GM12878 (cell line): ENCODE data around the gene ABCB8. TPM values are rescaled to one million over a fixed set of nuclear protein-coding genes. Genes with fewer than 3 reads are reported as not detected.

Experiments used
- ATAC-seq: fragments of 200-7000 bp; cut with Tn5 transposase; 3 replicates; pipeline ENCODE4 v1.9.1; 2020; ENCODE audit warnings: mild to moderate bottlenecking, moderate library complexity
- BruUV-seq: library from RNA; stranded (reverse); fragments of 400-500 nt; replicated peaks from 2 replicates; lab custom pipeline; 2021; lab: Mats Ljungman, UMichigan
- CTCF ChIA-PET: fragments of 300-600 bp; sonication (Branson Sonifier 250); formaldehyde crosslinking; extraction: SDS; loops from one replicate; lab custom pipeline; 2021; ENCODE audit warnings: inconsistent platforms; lab: Yijun Ruan, JAX
- POLR2A ChIA-PET: fragments of 350-600 bp; formaldehyde crosslinking; extraction: SDS; loops from one replicate; lab custom pipeline; 2021; ENCODE audit warnings: inconsistent platforms; lab: Charles Lee
- RAD21 ChIA-PET: fragments of 300-600 bp; sonication (Branson Sonifier 250); formaldehyde crosslinking; loops from one replicate; lab custom pipeline; 2023; ENCODE audit warnings: antibody characterized with exemption; ENCODE audit not compliant: unreplicated experiment; lab: Charles Lee
- SMC1A ChIA-PET: fragments of 300-600 bp; sonication (Branson Sonifier 250); formaldehyde crosslinking; loops from one replicate; lab custom pipeline; 2023; ENCODE audit not compliant: unreplicated experiment, uncharacterized antibody; lab: Charles Lee
- DNase-seq: peaks from one replicate; pipeline ENCODE4 v3.0.0-alpha.2; 2011; ENCODE audit warnings: low read depth, low spot score
- FAIRE-seq: peaks from 3 replicates; lab custom pipeline; 2011; peaks lifted over from hg19 to GRCh38; lab: Jason Lieb, UNC
- H2AFZ ChIP-seq: 2 replicates; pipeline ENCODE4 v1.6.0; 2011; ENCODE audit warnings: low read depth, low read length, control low read depth; ENCODE audit not compliant: control insufficient read depth
- H3K27ac ChIP-seq: 2 replicates; pipeline ENCODE4 v1.5.1; 2011; ENCODE audit warnings: control low read depth; ENCODE audit not compliant: control insufficient read depth, insufficient read depth
- H3K27me3 ChIP-seq, 2 experiments: replicated peaks in 1 of 2; 2 replicates each; pipeline versions ENCODE4 v1.6.0 to v1.6.1; 2011; ENCODE audit warnings: low read length in 1 of 2; ENCODE audit not compliant: control insufficient read depth in 2 of 2, insufficient read depth in 2 of 2
- H3K36me3 ChIP-seq, 2 experiments: 2 replicates each; pipeline ENCODE4 v1.5.1; 2011; ENCODE audit warnings: low read length in 1 of 2; ENCODE audit not compliant: control insufficient read depth in 2 of 2, insufficient read depth in 2 of 2
- H3K4me1 ChIP-seq: 2 replicates; pipeline ENCODE4 v1.6.1; 2011; ENCODE audit warnings: mild to moderate bottlenecking, low read length, moderate library complexity, mixed read lengths; ENCODE audit not compliant: control insufficient read depth, insufficient read depth
- H3K4me2 ChIP-seq: 2 replicates; pipeline ENCODE4 v1.6.0; 2011; ENCODE audit warnings: control low read depth; ENCODE audit not compliant: control insufficient read depth, insufficient read depth
- H3K4me3 ChIP-seq: fragments of 200-600 bp; sonication (generic); 2 replicates; pipeline ENCODE4 v1.5.1; 2016
- H3K79me2 ChIP-seq: 2 replicates; pipeline ENCODE4 v1.6.0; 2011; ENCODE audit warnings: low read length; ENCODE audit not compliant: control insufficient read depth, insufficient read depth
- H3K9ac ChIP-seq: 2 replicates; pipeline ENCODE4 v1.8.0; 2011; ENCODE audit warnings: low read length, control low read depth, mixed read lengths; ENCODE audit not compliant: control insufficient read depth, insufficient read depth
- H3K9me3 ChIP-seq: replicated peaks from 3 replicates; pipeline ENCODE4 v1.5.1; 2011; ENCODE audit warnings: mild to moderate bottlenecking, low read length; ENCODE audit not compliant: control insufficient read depth, insufficient read depth
- H4K20me1 ChIP-seq: 2 replicates; pipeline ENCODE4 v1.6.0; 2011; ENCODE audit not compliant: control insufficient read depth, insufficient read depth
- BHLHE40 ChIP-seq, 2 experiments: fragments of 450-650 bp in 1 of 2; IDR thresholded peaks; 2 replicates each; pipeline ENCODE4 v1.6.1; 2011 to 2017; ENCODE audit warnings: low read depth in 2 of 2, borderline replicate concordance in 1 of 2, improper control_type of control experiment in 1 of 2, low read length in 1 of 2, mild to moderate bottlenecking in 1 of 2
- EGR1 ChIP-seq, 2 experiments: IDR thresholded peaks; 1 replicate in 1 of 2; 2 replicates in 1 of 2; pipeline ENCODE4 v1.6.1; 2011 to 2012; ENCODE audit warnings: low read depth in 2 of 2, low read length in 2 of 2, borderline replicate concordance in 1 of 2, mild to moderate bottlenecking in 1 of 2, moderate library complexity in 1 of 2
- GATAD2B ChIP-seq: fragments of 450-650 bp; conservative IDR thresholded peaks from 2 replicates; pipeline ENCODE4 v1.6.1; 2017; ENCODE audit warnings: low read depth, mild to moderate bottlenecking, moderate library complexity
- HDGF ChIP-seq: fragments of 450-650 bp; IDR thresholded peaks from 2 replicates; pipeline ENCODE4 v1.6.1; 2016; ENCODE audit warnings: antibody characterized with exemption
- IKZF1 ChIP-seq: fragments of 450-650 bp; conservative IDR thresholded peaks from 2 replicates; pipeline ENCODE4 v1.6.1; 2017; ENCODE audit warnings: antibody characterized with exemption, mild to moderate bottlenecking
- NFIC ChIP-seq: IDR thresholded peaks from 2 replicates; pipeline ENCODE4 v1.6.1; 2012; ENCODE audit warnings: low read depth, mild to moderate bottlenecking, inconsistent platforms, low read length, moderate library complexity
- POLR2A ChIP-seq: IDR thresholded peaks from 2 replicates; pipeline ENCODE4 v1.6.1; 2011; ENCODE audit warnings: low read depth, mild to moderate bottlenecking, low read length
- POLR2AphosphoS2 ChIP-seq: IDR thresholded peaks from 2 replicates; pipeline ENCODE4 v1.6.1; 2011; ENCODE audit warnings: low read depth, mild to moderate bottlenecking, low read length, improper control_type of control experiment, moderate library complexity
- POU2F2 ChIP-seq: IDR thresholded peaks from 3 replicates; pipeline ENCODE4 v1.6.1; 2011; ENCODE audit warnings: low read depth, mild to moderate bottlenecking, low read length, borderline replicate concordance
- RB1 ChIP-seq: fragments of 450-650 bp; formaldehyde crosslinking; IDR thresholded peaks from 2 replicates; pipeline ENCODE4 v1.6.1; 2017; ENCODE audit warnings: mild to moderate bottlenecking, borderline replicate concordance
- RBBP5 ChIP-seq: fragments of 200-600 bp; sonication (generic); conservative IDR thresholded peaks from 2 replicates; pipeline ENCODE4 v1.6.1; 2016
- SIN3A ChIP-seq: IDR thresholded peaks from 2 replicates; pipeline ENCODE4 v1.6.1; 2012; ENCODE audit warnings: low read depth, low read length, improper control_type of control experiment
- STAT3 ChIP-seq: IDR thresholded peaks from 2 replicates; pipeline ENCODE4 v1.6.1; 2011; ENCODE audit warnings: low read depth, low read length, improper control_type of control experiment
- TCF3 ChIP-seq: IDR thresholded peaks from 2 replicates; pipeline ENCODE4 v1.6.1; 2012; ENCODE audit warnings: low read depth, mild to moderate bottlenecking, low read length, borderline replicate concordance; ENCODE audit not compliant: insufficient read depth
- ZZZ3 ChIP-seq: IDR thresholded peaks from 2 replicates; pipeline ENCODE4 v1.6.1; 2011; ENCODE audit warnings: low read depth; ENCODE audit not compliant: control insufficient read depth, insufficient read length
- WGBS: methylation state at CpG from one replicate; pipeline ENCODE4 v1.1.6; 2016; ENCODE audit warnings: low lambda C conversion rate; ENCODE audit not compliant: insufficient replicate concordance, insufficient coverage; ENCODE audit errors: missing lambda C conversion rate; 5-methylcytosine and 5-hydroxymethylcytosine counted together
- in situ Hi-C: fragments of 300-500 bp; cut with MboI; formaldehyde crosslinking; loops from 9 replicates; pipeline ENCODE4 v1.14.3; 2018; ENCODE audit warnings: mixed read lengths
- intact Hi-C: fragments of 100-400 bp; cut with micrococcal nuclease; formaldehyde crosslinking; loops from one replicate; pipeline ENCODE4 v1.14.2; 2022; ENCODE audit not compliant: unreplicated experiment
- polyA plus RNA-seq, 11 experiments: library from polyadenylated mRNA; depleted of rRNA in 4 of 11; unstranded in 6 of 11; stranded (reverse) in 5 of 11; fragments of >200 nt; fragmentation: Nextera tagmentation in 4 of 11; fragmentation: Illumina TruSeq in 1 of 11; extraction: Ambion mirVana in 4 of 11; extraction: Trizol in 1 of 11; gene quantifications; 1 replicate in 1 of 11; 2 replicates in 10 of 11; pipeline versions ENCODE4 v1.2.1 to v1.2.3, GENCODE V29; 2011 to 2016; ENCODE audit warnings: inconsistent platforms in 2 of 11, missing spikeins in 2 of 11, low read depth in 1 of 11
- total RNA-seq, 4 experiments: library from RNA; depleted of rRNA in 3 of 4; stranded (reverse); fragments of >200 nt in 3 of 4; fragmentation: Illumina TruSeq in 1 of 4; extraction: Trizol in 1 of 4; gene quantifications; 2 replicates each; pipeline versions ENCODE4 v1.2.1 to v1.2.3, GENCODE V29; 2013 to 2021
- TF ChIP-seq, protein P1 (sequence below): IDR thresholded peaks from 2 replicates; pipeline ENCODE4 v1.6.1; 2011; ENCODE audit warnings: low read depth, low read length, improper control_type of control experiment, borderline replicate concordance
- TF ChIP-seq, protein P2 (sequence below): fragments of 450-650 bp; conservative IDR thresholded peaks from 2 replicates; pipeline ENCODE4 v1.6.1; 2017; ENCODE audit warnings: mild to moderate bottlenecking, moderate library complexity
- TF ChIP-seq, protein P3 (sequence below): fragments of 150-350 bp; IDR thresholded peaks from 2 replicates; pipeline ENCODE4 v1.6.1; 2014; ENCODE audit warnings: mild to moderate bottlenecking, low read depth, low read length

ABCB8 gene
- total and polyA plus RNA-seq, 10 of the 15 experiments (the other 5 are each of a cell fraction or from before 2014, with no cell fraction given) = 0.77 to 34.8 (median 18.9) TPM

DNA sequence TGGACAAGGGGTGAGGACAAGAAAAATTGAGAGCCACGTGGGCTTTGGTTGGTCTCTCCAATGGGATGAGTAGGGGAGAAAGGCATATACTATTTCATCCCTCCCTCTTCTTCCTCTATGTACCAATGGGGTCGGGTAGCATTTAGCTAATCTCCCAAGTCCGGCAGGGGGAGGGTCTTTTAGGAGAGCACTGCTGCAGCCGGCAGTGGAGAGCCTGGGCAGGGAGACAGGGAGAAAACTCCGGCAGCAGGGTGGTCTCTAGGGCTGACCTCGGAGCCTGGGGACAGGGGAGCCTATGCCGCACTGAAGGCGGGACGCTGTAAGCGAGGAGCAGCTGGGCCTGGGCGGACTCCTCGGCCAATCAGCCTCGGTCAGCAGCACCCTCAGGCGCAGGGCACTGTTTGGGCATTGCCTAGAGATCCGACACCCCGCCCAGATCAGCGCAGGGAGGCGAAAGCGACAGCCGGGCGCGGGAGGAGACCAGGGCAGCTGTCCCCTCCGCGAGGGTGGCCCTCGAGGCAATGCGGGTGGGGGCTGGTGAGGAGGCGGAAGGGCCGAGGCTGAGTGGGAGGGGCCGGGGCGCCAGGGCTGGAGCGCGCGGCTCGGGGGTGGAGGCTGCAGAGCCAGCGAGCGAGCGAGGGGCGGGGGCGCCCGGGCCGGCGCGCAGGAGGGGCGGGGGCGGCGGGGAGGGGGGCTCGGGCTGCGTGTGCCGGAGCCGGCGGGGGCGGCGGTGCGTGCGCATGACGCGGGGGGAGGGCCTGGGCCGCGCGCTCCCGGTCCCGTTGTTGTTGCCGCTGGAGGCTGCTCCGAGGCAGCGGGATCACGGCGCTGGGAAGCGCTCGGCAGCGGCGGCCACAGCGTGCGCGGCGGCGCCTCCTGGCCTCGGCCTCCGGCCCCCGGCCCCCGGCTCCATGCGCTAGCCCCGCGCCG, 57.7 kb downstream of the ABCB8 start, which contains the start of gene AGAP3:
Gene AGAP3, plus strand, starts transcription at position 785 of the 930 bp plus-strand sequence. CDS start 267 bp downstream, outside the sequence.
- ChIA-PET CTCF (interaction anchor here (0.7 to 2.1 kb wide), 7 partner anchors 18 to 57 kb away, joined by 3 to 14 read pairs (median 5); partner anchors contain the start of genes ABCB8 and SLC4A2), RAD21 (interaction anchor here (1.5 to 2.3 kb wide), 2 partner anchors 58 to 78 kb away, joined by 5 to 10 read pairs; partner anchors contain the start of gene ABCB8), SMC1A (interaction anchor here (1.0 to 3.2 kb wide), 5 partner anchors 17 to 78 kb away, joined by 3 to 16 read pairs (median 3); partner anchors contain the start of genes ABCB8 and SLC4A2), POLR2A (interaction anchor here (0.6 to 3.0 kb wide), 6 partner anchors 23 to 680 kb away, joined by 3 to 14 read pairs (median 4); partner anchors contain the start of gene ABCB8)
- peak within 1 kb of the TSS; percentile 59 for H3K9ac ChIP-seq
- H4K20me1 ChIP-seq = no peaks in the 10 kb centered on the region
- H3K4me3 ChIP-seq = peak within 1 kb of the TSS; percentile 87
- ATAC-seq (peak; percentile 55), FAIRE-seq (peak; percentile 23), DNase-seq (no peak)
- no peaks in the 10 kb centered on the region for H3K27me3 ChIP-seq
- peaks cover 65% of the 10 kb centered on the region for H3K79me2 ChIP-seq
- H2AFZ ChIP-seq = peak within 1 kb of the TSS; percentile 90
- in situ Hi-C loops = no loop called here
- H3K36me3 ChIP-seq = no peaks in the 10 kb centered on the region
- no peaks in the 10 kb centered on the region for H3K9me3 ChIP-seq
- peak within 1 kb of the TSS; percentile 80 for H3K27ac ChIP-seq
- H3K4me2 ChIP-seq = peak within 1 kb of the TSS; percentile 95
- WGBS = under 1% methylated on average over 27 of the region's 84 CpGs
- intact Hi-C loops = no loop called here
- BruUV-seq = no TSS peak
- H3K4me1 ChIP-seq = peaks cover 36% of the 10 kb centered on the region
- TF ChIP-seq NFIC = no peak
- TF ChIP-seq, protein P1, sequence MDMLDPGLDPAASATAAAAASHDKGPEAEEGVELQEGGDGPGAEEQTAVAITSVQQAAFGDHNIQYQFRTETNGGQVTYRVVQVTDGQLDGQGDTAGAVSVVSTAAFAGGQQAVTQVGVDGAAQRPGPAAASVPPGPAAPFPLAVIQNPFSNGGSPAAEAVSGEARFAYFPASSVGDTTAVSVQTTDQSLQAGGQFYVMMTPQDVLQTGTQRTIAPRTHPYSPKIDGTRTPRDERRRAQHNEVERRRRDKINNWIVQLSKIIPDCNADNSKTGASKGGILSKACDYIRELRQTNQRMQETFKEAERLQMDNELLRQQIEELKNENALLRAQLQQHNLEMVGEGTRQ = no peak
- TF ChIP-seq POLR2A = peak; percentile 85
- no peak for TF ChIP-seq RBBP5
- peak; percentile 73; the same call in 1 of the 2 replicates for TF ChIP-seq HDGF
- TF ChIP-seq, protein P2, sequence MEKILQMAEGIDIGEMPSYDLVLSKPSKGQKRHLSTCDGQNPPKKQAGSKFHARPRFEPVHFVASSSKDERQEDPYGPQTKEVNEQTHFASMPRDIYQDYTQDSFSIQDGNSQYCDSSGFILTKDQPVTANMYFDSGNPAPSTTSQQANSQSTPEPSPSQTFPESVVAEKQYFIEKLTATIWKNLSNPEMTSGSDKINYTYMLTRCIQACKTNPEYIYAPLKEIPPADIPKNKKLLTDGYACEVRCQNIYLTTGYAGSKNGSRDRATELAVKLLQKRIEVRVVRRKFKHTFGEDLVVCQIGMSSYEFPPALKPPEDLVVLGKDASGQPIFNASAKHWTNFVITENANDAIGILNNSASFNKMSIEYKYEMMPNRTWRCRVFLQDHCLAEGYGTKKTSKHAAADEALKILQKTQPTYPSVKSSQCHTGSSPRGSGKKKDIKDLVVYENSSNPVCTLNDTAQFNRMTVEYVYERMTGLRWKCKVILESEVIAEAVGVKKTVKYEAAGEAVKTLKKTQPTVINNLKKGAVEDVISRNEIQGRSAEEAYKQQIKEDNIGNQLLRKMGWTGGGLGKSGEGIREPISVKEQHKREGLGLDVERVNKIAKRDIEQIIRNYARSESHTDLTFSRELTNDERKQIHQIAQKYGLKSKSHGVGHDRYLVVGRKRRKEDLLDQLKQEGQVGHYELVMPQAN = peak; percentile 21; the same call in 1 of the 2 replicates
- TF ChIP-seq BHLHE40 (IDR thresholded peaks at IDR 0.05; ENCODE audit: borderline replicate concordance in 1 of 2, low read depth in 2 of 2, low read length in 1 of 2) = peak in 1 of 2 experiments; percentile 53; a peak in 1 of 4 replicates
- TF ChIP-seq, protein P3, sequence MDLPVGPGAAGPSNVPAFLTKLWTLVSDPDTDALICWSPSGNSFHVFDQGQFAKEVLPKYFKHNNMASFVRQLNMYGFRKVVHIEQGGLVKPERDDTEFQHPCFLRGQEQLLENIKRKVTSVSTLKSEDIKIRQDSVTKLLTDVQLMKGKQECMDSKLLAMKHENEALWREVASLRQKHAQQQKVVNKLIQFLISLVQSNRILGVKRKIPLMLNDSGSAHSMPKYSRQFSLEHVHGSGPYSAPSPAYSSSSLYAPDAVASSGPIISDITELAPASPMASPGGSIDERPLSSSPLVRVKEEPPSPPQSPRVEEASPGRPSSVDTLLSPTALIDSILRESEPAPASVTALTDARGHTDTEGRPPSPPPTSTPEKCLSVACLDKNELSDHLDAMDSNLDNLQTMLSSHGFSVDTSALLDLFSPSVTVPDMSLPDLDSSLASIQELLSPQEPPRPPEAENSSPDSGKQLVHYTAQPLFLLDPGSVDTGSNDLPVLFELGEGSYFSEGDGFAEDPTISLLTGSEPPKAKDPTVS = no peak
- TF ChIP-seq ZZZ3 = no peak
- no peak for TF ChIP-seq SIN3A
- TF ChIP-seq STAT3 = no peak
- TF ChIP-seq POU2F2 = 0 out of 3 replicates have a peak, but pooled peaks have one; percentile 53
- TF ChIP-seq RB1 = no peak
- TF ChIP-seq TCF3 = 0 out of 2 replicates have a peak, but pooled peaks have one; percentile 31
- TF ChIP-seq EGR1 (IDR thresholded peaks at IDR 0.05; ENCODE audit: borderline replicate concordance in 1 of 2, low read depth in 2 of 2, low read length in 2 of 2) = peak in 1 of 2 experiments; percentile 77; a peak in 2 of 3 replicates
- no peak for TF ChIP-seq POLR2AphosphoS2
- peak; percentile 48; the same call in 1 of the 2 replicates for TF ChIP-seq IKZF1
- TF ChIP-seq GATAD2B = peak; percentile 45; the same call in 1 of the 2 replicates
